ENCODE data around the gene TSPAN15. TPM values are rescaled to one million over a fixed set of nuclear protein-coding genes. Genes with fewer than 3 reads are reported as not detected.

Gene TSPAN15
- total and polyA plus RNA-seq, 2 experiments from 2014 or later, result 6.6 to 10.1 TPM

- Histone ChIP-seq H4K20me1 (replicated peaks; ENCODE audit: insufficient read depth) (no peaks in the 10 kb centered on the region), H3F3A (replicated peaks; ENCODE audit: low read depth) (no peaks in the 10 kb centered on the region), H3K27me3 (ENCODE audit: insufficient read depth) (no peaks in the 10 kb centered on the region), H3K4me3 (no peak overlapping the region), H3K79me2 (replicated peaks; ENCODE audit: insufficient read depth) (no peaks in the 10 kb centered on the region), H3K9me2 (ENCODE audit: insufficient read depth) (no peaks in the 10 kb centered on the region), H3K36me3 (ENCODE audit: insufficient read depth) (no peaks in the 10 kb centered on the region), H3K4me1 (ENCODE audit: insufficient read depth) (peaks cover 8% of the 10 kb centered on the region), H3K4me2 (no peak overlapping the region), H3K27ac (ENCODE audit: low read depth) (no peak overlapping the region), H2AFZ (no peak overlapping the region)
- H3K27me3 Mint-ChIP-seq (ENCODE audit: insufficient read depth, low read depth, poor library complexity), result peaks cover 15% of the 10 kb centered on the region
- ATAC-seq (peak; percentile 37; the same call in 2 of the 3 replicates), DNase-seq (ENCODE audit: low spot score) (no peak)
- no peaks in the 10 kb centered on the region for H3K36me3 Mint-ChIP-seq (ENCODE audit: low read depth)
- no peak overlapping the region for H3K27ac Mint-ChIP-seq
- peaks cover 14% of the 10 kb centered on the region for H3K4me1 Mint-ChIP-seq
- no peak overlapping the region for H3K4me3 Mint-ChIP-seq
- TF ChIP-seq REST (IDR thresholded peaks at IDR 0.05; ENCODE audit: unreplicated experiment) (no peak), STAT1 (IDR thresholded peaks at IDR 0.05; ENCODE audit: unreplicated experiment) (no peak), POLR2AphosphoS5 (IDR thresholded peaks at IDR 0.05; ENCODE audit: low read depth) (no peak), ETS1 (IDR thresholded peaks at IDR 0.05) (no peak), CREB1 (CRISPR knock-in tag; IDR thresholded peaks at IDR 0.05; ENCODE audit: low read depth) (no peak), ZNF462 (CRISPR knock-in tag; IDR thresholded peaks at IDR 0.05) (no peak), ZNF331 (CRISPR knock-in tag; IDR thresholded peaks at IDR 0.05; ENCODE audit: low read depth) (no peak)
- no peaks in the 10 kb centered on the region for H3K9me3 Mint-ChIP-seq
Measured at GRCh38 chr10:69473304-69473990, 22.2 kb downstream of the TSPAN15 start.

Data from GM23338 (cell line).